Frontal cortex (tissue), 1 donor: Measurements from ENCODE around the gene TRIM47. TPM values are rescaled to one million over a fixed set of nuclear protein-coding genes. Genes with fewer than 3 reads are reported as not detected.

Experiments used
- total RNA-seq: library from RNA; depleted of rRNA; stranded (reverse); fragments of >200 nt; gene quantifications from one replicate; pipeline ENCODE4 v1.2.3, GENCODE V29; 2014

TRIM47 gene
- total RNA-seq, 1 donor from 2014 or later = 13.9 TPM

Other genes with a start within 250 kb of the TRIM47 start
- gene SMIM5, start 245.1 kb downstream of the TRIM47 start, total RNA-seq = under 0.01 TPM
- gene RECQL5, start 211.4 kb downstream of the TRIM47 start, total RNA-seq = 6.1 TPM
- gene SAP30BP, start 211.2 kb downstream of the TRIM47 start, total RNA-seq = 39.9 TPM
- 1.2 TPM for gene ITGB4, start 157.1 kb downstream of the TRIM47 start, total RNA-seq
- gene GALK1, start 113.4 kb downstream of the TRIM47 start, total RNA-seq = 13.5 TPM
- 21.2 TPM for gene UNK, start 93.8 kb downstream of the TRIM47 start, total RNA-seq
- 0.41 TPM for gene UNC13D, start 34.2 kb downstream of the TRIM47 start, total RNA-seq
- 22.0 TPM for gene WBP2, start 23.2 kb downstream of the TRIM47 start, total RNA-seq
- 11.8 TPM for gene TRIM65, start 18.4 kb upstream of the TRIM47 start, total RNA-seq
- gene MRPL38, start 26.3 kb upstream of the TRIM47 start, total RNA-seq = 32.2 TPM
- gene FBF1, start 62.5 kb upstream of the TRIM47 start, total RNA-seq = 11.4 TPM
- 98.2 TPM for gene ACOX1, start 100.6 kb upstream of the TRIM47 start, total RNA-seq
- gene TEN1, start 100.7 kb upstream of the TRIM47 start, total RNA-seq = 4.9 TPM
- 0.41 TPM for gene CDK3, start 122.3 kb upstream of the TRIM47 start, total RNA-seq
- not detected for gene EVPL, start 148.7 kb upstream of the TRIM47 start, total RNA-seq
- 16.7 TPM for gene SRP68, start 193.9 kb upstream of the TRIM47 start, total RNA-seq
- gene GALR2, start 196.2 kb upstream of the TRIM47 start, total RNA-seq = not detected
- not detected for gene ZACN, start 200.6 kb upstream of the TRIM47 start, total RNA-seq
- gene EXOC7, start 225.2 kb upstream of the TRIM47 start, total RNA-seq = 112 TPM